ENCODE data around the gene C1QL4. TPM values are rescaled to one million over a fixed set of nuclear protein-coding genes. Genes with fewer than 3 reads are reported as not detected.

The C1QL4 gene
- total RNA-seq, 1 donor from 2014 or later: 0.20 TPM

DNA sequence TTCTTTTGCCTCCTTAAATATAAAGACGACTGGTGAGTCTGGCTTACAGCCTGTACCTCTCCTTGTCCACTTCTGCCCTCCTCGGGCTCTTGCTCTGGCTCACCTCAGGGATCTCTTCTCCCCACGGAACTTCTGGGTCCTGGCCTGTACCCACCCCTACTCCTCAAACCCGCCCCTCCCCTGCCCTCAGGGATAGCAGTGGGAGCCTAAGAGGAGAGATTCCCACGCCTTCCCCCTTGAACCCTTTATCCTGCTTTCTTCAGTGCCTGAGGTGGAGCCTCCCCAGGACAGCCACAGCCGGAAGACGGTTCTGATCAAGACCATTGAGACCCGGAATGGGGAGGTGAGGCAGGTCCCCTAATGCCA lies 39.3 kb downstream of the C1QL4 start:
- Mint-ChIP-seq H3K9me3 (no peaks in the 10 kb centered on the region), H3K36me3 (no peaks in the 10 kb centered on the region), H3K4me3 (peak overlapping the region; percentile 56), H3K4me1 (peaks cover 8% of the 10 kb centered on the region), H3K27me3 (ENCODE audit: low read depth) (peaks cover 81% of the 10 kb centered on the region), H3K27ac (no peak overlapping the region)
- no peak for TF ChIP-seq CTCF (IDR thresholded peaks at IDR 0.05; ENCODE audit: unreplicated experiment)
- DNase-seq (ENCODE audit: low spot score in 2 of 2, unreplicated experiment in 2 of 2): no peak

GRCh38 chr12:49296836-49297694 lies 39.9 kb downstream of the C1QL4 start:
- DNase-seq (ENCODE audit: low spot score in 2 of 2, unreplicated experiment in 2 of 2): no peak
- peak; percentile 65 for TF ChIP-seq CTCF (IDR thresholded peaks at IDR 0.05; ENCODE audit: unreplicated experiment)
- Mint-ChIP-seq H3K4me3 (peak overlapping the region; percentile 56), H3K36me3 (no peaks in the 10 kb centered on the region), H3K4me1 (peaks cover 8% of the 10 kb centered on the region), H3K9me3 (no peaks in the 10 kb centered on the region), H3K27ac (no peak overlapping the region), H3K27me3 (ENCODE audit: low read depth) (peaks cover 85% of the 10 kb centered on the region)

DNA sequence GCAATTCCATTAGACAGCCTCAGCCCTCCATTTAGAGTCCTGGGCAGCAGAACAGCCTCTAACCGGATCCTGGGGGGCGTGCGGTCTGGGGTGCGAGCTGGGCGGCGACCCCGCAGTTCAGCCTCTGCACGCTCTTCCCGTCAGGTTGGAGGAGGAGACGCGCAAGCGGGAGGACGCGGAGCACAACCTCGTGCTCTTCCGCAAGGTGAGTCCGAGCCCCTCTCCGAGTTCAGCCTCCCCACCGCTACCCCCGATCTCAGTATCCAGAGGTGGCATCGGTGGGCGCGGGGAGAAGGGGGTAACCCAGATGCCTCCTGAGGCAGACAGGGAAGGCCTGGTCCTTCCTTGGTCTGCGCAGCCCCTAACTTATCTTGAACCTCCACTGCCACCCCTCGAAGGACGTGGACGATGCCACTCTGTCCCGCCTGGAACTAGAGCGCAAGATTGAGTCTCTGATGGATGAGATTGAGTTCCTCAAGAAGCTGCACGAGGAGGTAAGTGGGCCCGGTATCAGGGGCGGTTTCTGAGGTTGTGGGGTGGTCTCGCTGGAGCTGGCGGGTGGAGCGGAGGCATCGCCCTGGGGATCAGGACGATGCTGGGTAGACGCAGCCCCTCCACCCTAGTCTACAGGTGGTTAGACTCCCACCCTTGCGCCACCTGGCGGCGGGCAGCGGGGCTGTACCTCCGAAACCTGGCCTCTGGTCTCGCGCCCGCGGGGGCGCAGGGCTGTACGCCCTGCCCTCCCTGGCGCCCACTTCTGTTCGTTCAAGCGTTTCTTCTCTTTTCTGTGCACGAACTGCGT lies 40.8 kb downstream of the C1QL4 start:
- H3K9me3 Mint-ChIP-seq: no peaks in the 10 kb centered on the region
- H3K4me3 Mint-ChIP-seq: peak overlapping the region; percentile 56
- H3K27me3 Mint-ChIP-seq (ENCODE audit: low read depth): peaks cover 88% of the 10 kb centered on the region
- H3K27ac Mint-ChIP-seq: no peak overlapping the region
- peaks cover 8% of the 10 kb centered on the region for H3K4me1 Mint-ChIP-seq
- no peaks in the 10 kb centered on the region for H3K36me3 Mint-ChIP-seq
- DNase-seq (ENCODE audit: low spot score in 2 of 2, unreplicated experiment in 2 of 2): peak; percentile 48 to 76
- peak; percentile 92 for TF ChIP-seq CTCF (IDR thresholded peaks at IDR 0.05; ENCODE audit: unreplicated experiment)

- Mint-ChIP-seq H3K36me3 (no peaks in the 10 kb centered on the region), H3K4me1 (peaks cover 8% of the 10 kb centered on the region), H3K9me3 (no peaks in the 10 kb centered on the region), H3K4me3 (peak within 1 kb of the TSS; percentile 13), H3K27ac (no peak within 1 kb of the TSS), H3K27me3 (ENCODE audit: low read depth) (peaks cover 87% of the 10 kb centered on the region)
- TF ChIP-seq CTCF (IDR thresholded peaks at IDR 0.05; ENCODE audit: unreplicated experiment): no peak
- DNase-seq (ENCODE audit: low spot score in 2 of 2, unreplicated experiment in 2 of 2): peak; percentile 32 to 46
These were observed 41.7 kb downstream of the C1QL4 start, which contains the start of gene PRPH for GRCh38 chr12:49295082-49295936. Gene PRPH, plus strand, starts transcription at chr12:49295147. Its CDS starts 54 bp downstream, at chr12:49295201.

DNA sequence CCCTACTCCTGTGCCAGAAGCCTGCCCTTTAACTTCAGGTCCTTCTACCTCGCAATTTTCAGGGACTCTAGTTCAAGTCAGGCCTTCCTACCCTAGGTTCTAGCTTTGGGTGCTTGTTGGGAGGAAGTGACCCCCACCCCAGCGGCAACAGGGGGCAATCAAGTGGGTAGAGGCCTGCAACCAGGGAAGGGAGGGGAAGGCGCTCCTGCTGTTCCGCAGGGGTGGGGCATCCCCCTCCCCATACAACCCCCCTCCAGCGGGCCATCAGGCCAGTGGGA lies 42.2 kb downstream of the C1QL4 start:
- Mint-ChIP-seq H3K27me3 (ENCODE audit: low read depth) (peaks cover 87% of the 10 kb centered on the region), H3K9me3 (no peaks in the 10 kb centered on the region), H3K4me3 (no peak overlapping the region), H3K27ac (no peak overlapping the region), H3K4me1 (peaks cover 8% of the 10 kb centered on the region), H3K36me3 (no peaks in the 10 kb centered on the region)
- no peak for DNase-seq (ENCODE audit: low spot score in 2 of 2, unreplicated experiment in 2 of 2)
- TF ChIP-seq CTCF (IDR thresholded peaks at IDR 0.05; ENCODE audit: unreplicated experiment): no peak
